Stimulated activated effector memory CD8-positive, alpha-beta T cell treated with anti-CD3 and anti-CD28 coated beads, Interleukin-12 subunit alpha, Interleukin-12 subunit beta, amount 100 ng/mL, for 72 hours (primary cell): ENCODE data around the gene NBL1.

Source experiments
- ATAC-seq: fragments of 150-1000 bp; cut with Tn5 transposase; 2 replicates; pipeline ENCODE4 v1.10.0; 2021
- DNase-seq, 2 donors: peaks; one replicate each; pipeline ENCODE4 v3.0.0; 2021 to 2022; ENCODE audit warnings: low spot score in 2 of 2
- H3K27ac Mint-ChIP-seq: one replicate; pipeline ENCODE4 v1.8.0; 2022; ENCODE audit warnings: mild to moderate bottlenecking, mixed read lengths
- H3K36me3 Mint-ChIP-seq: one replicate; pipeline ENCODE4 v1.8.0; 2022; ENCODE audit warnings: mild to moderate bottlenecking, mixed read lengths
- H3K4me1 Mint-ChIP-seq: one replicate; pipeline ENCODE4 v1.8.0; 2022; ENCODE audit warnings: mixed read lengths
- H3K4me3 Mint-ChIP-seq: one replicate; pipeline ENCODE4 v1.8.0; 2022; ENCODE audit warnings: mild to moderate bottlenecking, mixed read lengths
- H3K9me3 Mint-ChIP-seq: one replicate; pipeline ENCODE4 v1.8.0; 2022; ENCODE audit warnings: mixed read lengths

Gene NBL1, protein sequence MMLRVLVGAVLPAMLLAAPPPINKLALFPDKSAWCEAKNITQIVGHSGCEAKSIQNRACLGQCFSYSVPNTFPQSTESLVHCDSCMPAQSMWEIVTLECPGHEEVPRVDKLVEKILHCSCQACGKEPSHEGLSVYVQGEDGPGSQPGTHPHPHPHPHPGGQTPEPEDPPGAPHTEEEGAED

GRCh38 chr1:19643602-19644394, at the start of gene NBL1:
TSS of gene NBL1 (plus strand) at chr1:19644311. CDS start at chr1:19655031, 10,720 bp downstream.
- Mint-ChIP-seq H3K9me3 (no peaks in the 10 kb centered on the region), H3K4me1 (peaks cover 31% of the 10 kb centered on the region), H3K36me3 (no peaks in the 10 kb centered on the region), H3K4me3 (peak within 1 kb of the TSS; percentile 88), H3K27ac (peak within 1 kb of the TSS; percentile 88)
- DNase-seq (peak; percentile 56 to 73), ATAC-seq (peak; percentile 90)

DNA sequence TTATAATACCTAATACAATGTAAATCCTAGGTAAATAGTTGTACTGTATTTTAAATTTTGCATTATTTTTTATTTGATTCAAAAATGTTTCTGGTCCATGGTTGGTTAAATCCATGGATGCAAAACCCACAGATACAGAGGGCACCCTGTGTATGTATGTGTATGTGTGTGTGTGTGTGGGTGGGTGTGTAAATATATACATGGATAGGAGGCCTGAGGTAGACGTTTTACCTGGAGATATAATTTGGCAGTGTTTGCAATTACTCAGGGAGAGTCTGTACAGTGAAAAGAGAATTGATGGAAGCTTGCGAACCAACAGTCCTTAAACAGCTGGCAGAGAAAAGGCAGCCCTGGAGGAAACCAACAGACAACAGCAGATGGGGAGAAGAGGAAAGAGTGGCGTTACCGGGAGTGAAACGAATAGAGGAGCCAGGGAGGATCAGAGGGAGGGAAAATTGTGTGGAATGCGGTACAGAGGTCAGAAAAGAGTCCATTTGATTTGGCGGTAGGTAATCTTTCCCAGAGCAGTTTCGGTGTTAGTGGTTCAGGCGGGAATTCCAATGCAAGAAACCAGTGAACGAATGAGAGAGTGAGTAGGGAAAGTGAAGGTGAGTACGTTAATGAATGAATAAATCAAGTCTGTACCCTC, 47.9 kb upstream of the NBL1 start:
- Mint-ChIP-seq H3K27ac (peak overlapping the region; percentile 100), H3K4me3 (peak overlapping the region; percentile 99), H3K9me3 (no peaks in the 10 kb centered on the region), H3K4me1 (peaks cover 42% of the 10 kb centered on the region), H3K36me3 (peaks cover 25% of the 10 kb centered on the region)
- DNase-seq (no peak), ATAC-seq (no peak)

GRCh38 chr1:19596714-19597495, 47.2 kb upstream of the NBL1 start:
- H3K36me3 Mint-ChIP-seq: peaks cover 32% of the 10 kb centered on the region
- H3K27ac Mint-ChIP-seq: peak overlapping the region; percentile 100
- H3K9me3 Mint-ChIP-seq: no peaks in the 10 kb centered on the region
- ATAC-seq (peak; percentile 95), DNase-seq (peak; percentile 95 to 99)
- peaks cover 47% of the 10 kb centered on the region for H3K4me1 Mint-ChIP-seq
- H3K4me3 Mint-ChIP-seq: peak overlapping the region; percentile 99

DNA sequence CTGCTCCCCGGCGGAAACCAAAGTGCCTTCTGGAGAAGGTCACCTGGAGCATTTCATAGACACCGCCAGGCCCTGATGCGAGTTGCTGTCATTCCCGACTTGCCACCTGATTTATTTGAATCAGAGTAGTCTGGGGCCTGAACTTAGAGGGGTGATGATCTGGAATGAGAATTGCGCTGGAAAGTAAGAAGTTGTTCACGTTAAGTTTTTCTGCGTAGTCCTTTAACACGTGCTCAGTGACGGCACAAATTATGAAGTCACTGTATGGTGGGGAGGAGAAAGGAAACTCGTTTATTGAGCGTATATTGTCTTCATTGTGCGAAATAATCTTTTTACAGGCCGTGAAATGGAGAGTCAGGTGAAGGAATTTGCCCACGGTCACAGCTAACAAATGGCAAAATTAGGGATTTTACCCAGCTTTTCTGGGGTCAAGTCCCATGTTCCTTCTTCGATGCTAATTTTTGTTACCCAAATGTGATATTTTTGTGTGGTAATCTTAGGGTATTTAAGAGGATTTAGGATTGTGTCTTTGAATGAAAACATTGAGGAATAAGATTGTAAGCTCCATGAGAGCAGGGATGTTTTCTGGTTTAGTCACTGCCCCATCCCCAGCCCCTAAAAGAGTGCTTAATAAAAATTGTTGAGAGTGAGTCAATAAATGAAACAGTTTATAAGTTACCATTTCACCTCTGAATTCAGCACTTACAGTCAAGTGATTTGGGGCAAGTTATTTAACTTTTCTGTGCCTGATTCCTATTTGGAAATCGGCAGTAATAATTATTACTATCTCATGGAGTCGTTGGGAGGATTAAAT, 46.4 kb upstream of the NBL1 start:
- no peak for DNase-seq
- Mint-ChIP-seq H3K4me1 (peaks cover 51% of the 10 kb centered on the region), H3K4me3 (peak overlapping the region; percentile 99)

DNA sequence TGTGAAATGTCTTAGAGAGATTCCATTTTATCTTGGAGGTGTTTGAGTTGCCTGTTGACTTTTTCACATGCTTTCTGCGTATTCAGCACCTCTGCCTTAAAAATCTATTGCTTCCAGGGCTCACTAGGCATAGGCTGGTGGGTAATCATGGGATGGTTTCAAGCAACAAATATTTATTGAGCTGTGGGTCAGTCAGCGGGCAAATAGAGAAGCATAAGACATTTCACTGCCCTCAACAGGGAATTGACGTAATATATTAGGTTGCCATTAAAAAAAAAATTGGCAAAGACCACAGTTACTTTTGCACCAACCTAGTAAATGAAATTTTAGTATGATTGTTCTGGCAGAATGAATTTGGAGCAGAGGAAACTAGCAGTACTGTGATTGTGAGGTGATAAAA, 44.3 kb upstream of the NBL1 start:
- no peak for DNase-seq
- Mint-ChIP-seq H3K4me3 (peak overlapping the region; percentile 12), H3K36me3 (peaks cover 42% of the 10 kb centered on the region), H3K4me1 (peaks cover 57% of the 10 kb centered on the region), H3K9me3 (no peaks in the 10 kb centered on the region), H3K27ac (peak overlapping the region; percentile 64)
- no peak for ATAC-seq

More for the DNA sequence above, 46.4 kb upstream of the NBL1 start:
- no peaks in the 10 kb centered on the region for H3K9me3 Mint-ChIP-seq
- H3K36me3 Mint-ChIP-seq: peaks cover 40% of the 10 kb centered on the region
- H3K27ac Mint-ChIP-seq: peak overlapping the region; percentile 100
- ATAC-seq: peak; percentile 51

GRCh38 chr1:19602486-19602885, 41.6 kb upstream of the NBL1 start:
- H3K4me3 Mint-ChIP-seq: no peak overlapping the region
- DNase-seq (no peak), ATAC-seq (no peak)
- peaks cover 37% of the 10 kb centered on the region for H3K36me3 Mint-ChIP-seq
- H3K9me3 Mint-ChIP-seq: no peaks in the 10 kb centered on the region
- H3K4me1 Mint-ChIP-seq: peaks cover 60% of the 10 kb centered on the region
- peak overlapping the region; percentile 8 for H3K27ac Mint-ChIP-seq

- peaks cover 42% of the 10 kb centered on the region for H3K36me3 Mint-ChIP-seq
- peak overlapping the region; percentile 68 for H3K27ac Mint-ChIP-seq
- H3K9me3 Mint-ChIP-seq: no peaks in the 10 kb centered on the region
- H3K4me1 Mint-ChIP-seq: peaks cover 49% of the 10 kb centered on the region
- peak overlapping the region; percentile 26 for H3K4me3 Mint-ChIP-seq
- no peak for ATAC-seq
- DNase-seq: no peak
These were observed 38.1 kb upstream of the NBL1 start for GRCh38 chr1:19605967-19606366.

DNA sequence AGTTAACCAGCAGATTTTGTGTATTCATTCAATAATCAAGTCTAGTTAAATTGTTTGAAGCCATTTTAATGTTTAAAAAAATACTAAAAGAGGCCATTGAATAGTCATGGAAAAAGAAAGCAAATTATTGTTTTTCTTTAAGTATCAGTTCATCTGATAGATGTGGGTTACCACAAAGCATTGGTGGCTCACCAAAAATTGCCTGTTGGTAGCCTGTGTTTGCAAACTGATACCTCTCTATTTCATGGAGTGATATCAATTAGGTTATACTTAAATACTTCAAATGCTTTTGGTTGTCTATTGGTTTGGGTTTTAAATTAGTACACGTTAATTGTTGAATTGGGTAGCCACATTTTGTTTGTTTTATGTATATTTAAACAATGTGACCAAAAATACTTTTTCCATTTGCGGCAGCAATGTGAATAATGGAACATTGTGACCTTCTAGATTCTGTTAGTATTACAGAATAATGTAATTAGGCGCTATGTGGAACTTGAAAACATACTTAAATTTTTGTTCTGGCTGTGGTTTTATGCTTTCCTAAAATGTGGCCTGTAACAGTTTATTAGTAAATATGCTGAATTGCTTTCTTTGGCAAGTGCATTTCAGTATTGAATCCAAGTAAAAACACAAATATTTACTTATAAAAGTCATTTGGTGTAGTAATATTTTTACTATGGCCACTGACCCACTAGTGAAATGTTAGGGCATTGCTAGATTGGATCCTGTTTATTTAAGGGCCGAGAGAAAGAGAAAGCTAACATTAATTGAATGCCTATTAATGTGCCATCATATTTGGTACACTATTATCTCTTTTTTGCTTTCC, 37.1 kb upstream of the NBL1 start:
- DNase-seq (no peak), ATAC-seq (peak; percentile 83)
- peaks cover 43% of the 10 kb centered on the region for H3K4me1 Mint-ChIP-seq
- no peaks in the 10 kb centered on the region for H3K9me3 Mint-ChIP-seq
- H3K27ac Mint-ChIP-seq: peak overlapping the region; percentile 68
- H3K4me3 Mint-ChIP-seq: peak overlapping the region; percentile 26
- H3K36me3 Mint-ChIP-seq: peaks cover 32% of the 10 kb centered on the region

DNA sequence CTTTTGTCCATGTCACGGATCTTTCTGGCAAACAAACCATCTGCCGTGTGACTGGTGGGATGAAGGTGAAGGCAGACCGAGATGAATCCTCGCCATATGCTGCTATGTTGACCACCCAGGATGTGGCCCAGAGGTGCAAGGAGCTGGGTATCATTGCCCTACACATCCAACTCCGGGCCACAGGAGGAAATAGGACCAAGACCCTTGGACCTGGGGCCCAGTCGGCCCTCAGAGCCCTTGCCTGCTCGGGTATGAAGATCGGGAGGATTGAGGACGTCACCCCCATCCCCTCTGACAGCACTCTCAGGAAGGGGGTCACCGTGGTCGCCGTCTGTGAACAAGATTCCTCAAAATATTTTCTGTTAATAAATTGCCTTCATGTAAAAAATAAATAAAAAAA, 35.9 kb upstream of the NBL1 start:
- DNase-seq (no peak), ATAC-seq (no peak)
- Mint-ChIP-seq H3K4me1 (peaks cover 47% of the 10 kb centered on the region), H3K9me3 (no peaks in the 10 kb centered on the region), H3K27ac (no peak overlapping the region), H3K36me3 (peaks cover 24% of the 10 kb centered on the region), H3K4me3 (no peak overlapping the region)

DNA sequence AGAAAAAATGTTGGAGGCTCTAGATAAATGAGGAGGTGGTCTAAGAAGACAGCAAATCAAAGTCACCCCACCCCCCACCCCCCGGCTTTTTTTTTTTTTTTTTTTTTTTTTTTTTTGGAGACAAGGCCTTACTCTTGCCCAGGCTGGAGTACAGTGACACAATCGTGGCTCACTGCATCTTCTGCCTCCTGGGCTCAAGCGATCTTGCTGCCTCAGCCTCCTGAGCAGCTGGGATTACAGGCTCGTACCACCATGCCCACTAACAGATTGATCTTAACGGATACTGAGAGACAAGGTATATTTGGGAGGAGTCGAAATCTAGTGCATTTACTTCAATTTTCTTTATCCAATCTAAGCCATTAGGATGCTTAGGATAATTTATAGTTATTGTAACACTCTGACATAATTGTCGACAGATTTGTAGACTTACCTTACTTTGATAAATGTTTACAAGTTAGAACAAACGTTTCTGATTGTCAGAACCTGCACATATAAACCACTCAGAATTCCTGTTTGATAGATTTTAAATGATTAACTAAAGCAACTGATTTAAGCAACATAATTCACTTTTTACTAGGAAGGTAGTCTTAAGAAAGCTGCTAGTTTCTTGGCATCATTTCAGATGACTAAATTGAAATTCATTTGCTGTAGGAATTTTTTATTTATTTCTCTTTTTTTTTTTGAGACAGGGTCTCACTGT, 33.7 kb upstream of the NBL1 start:
- peaks cover 34% of the 10 kb centered on the region for H3K36me3 Mint-ChIP-seq
- H3K27ac Mint-ChIP-seq: no peak overlapping the region
- H3K4me1 Mint-ChIP-seq: peaks cover 44% of the 10 kb centered on the region
- ATAC-seq (no peak), DNase-seq (no peak)
- H3K4me3 Mint-ChIP-seq: no peak overlapping the region
- no peaks in the 10 kb centered on the region for H3K9me3 Mint-ChIP-seq

- DNase-seq: no peak
- H3K27ac Mint-ChIP-seq: no peak overlapping the region
- peaks cover 34% of the 10 kb centered on the region for H3K36me3 Mint-ChIP-seq
- no peak for ATAC-seq
- no peaks in the 10 kb centered on the region for H3K9me3 Mint-ChIP-seq
- H3K4me1 Mint-ChIP-seq: peaks cover 33% of the 10 kb centered on the region
- no peak overlapping the region for H3K4me3 Mint-ChIP-seq
These were observed 31.6 kb upstream of the NBL1 start for GRCh38 chr1:19612530-19612929.

- no peak overlapping the region for H3K4me3 Mint-ChIP-seq
- no peak for DNase-seq
- peaks cover 27% of the 10 kb centered on the region for H3K36me3 Mint-ChIP-seq
- H3K27ac Mint-ChIP-seq: peak overlapping the region; percentile 60
- ATAC-seq: no peak
- H3K4me1 Mint-ChIP-seq: peaks cover 26% of the 10 kb centered on the region
- no peaks in the 10 kb centered on the region for H3K9me3 Mint-ChIP-seq
These were observed 30.9 kb upstream of the NBL1 start for GRCh38 chr1:19613171-19613703.

DNA sequence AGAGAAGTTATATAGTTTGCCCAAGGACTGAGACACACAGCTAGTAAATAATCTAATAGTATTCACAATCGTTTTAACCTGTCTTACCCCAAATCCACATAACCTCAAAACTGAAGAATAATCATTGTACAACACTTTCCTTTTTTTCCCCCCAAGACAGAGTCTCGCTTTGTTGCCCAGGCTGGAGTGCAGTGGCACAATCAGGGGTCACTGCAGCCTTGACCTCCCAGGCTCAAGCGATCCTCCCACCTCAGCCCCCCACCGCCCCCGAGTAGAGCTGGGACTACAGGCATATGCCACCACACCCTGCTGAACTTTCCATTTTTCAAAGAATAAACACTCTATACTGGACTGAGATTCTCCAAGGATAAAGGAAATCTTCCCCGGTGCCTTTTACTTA, 28.7 kb upstream of the NBL1 start:
- Mint-ChIP-seq H3K27ac (no peak overlapping the region), H3K4me1 (peaks cover 18% of the 10 kb centered on the region), H3K36me3 (peaks cover 19% of the 10 kb centered on the region), H3K4me3 (no peak overlapping the region), H3K9me3 (no peaks in the 10 kb centered on the region)
- DNase-seq (no peak), ATAC-seq (no peak)
